Measurements from ENCODE around the gene NCKAP5L.
"Not testable (repeated sequence)": the region's sequence is repeated elsewhere in the genome, so short reads cannot be mapped to it uniquely, and the experiment has no call there.

NCKAP5L gene

GRCh38 chr12:49866859-49867569, 38.8 kb upstream of the NCKAP5L start:
- intact Hi-C loops (cut with DNase I): loop anchor here (5.0 to 10.0 kb wide), 2 partner anchors 100 to 198 kb away; no protein-coding TSS in a partner anchor
- peak; percentile 61 to 90 (median 80) for DNase-seq

GRCh38 chr12:49865782-49866135, 37.5 kb upstream of the NCKAP5L start:
- peak in 1 of 42 donors; percentile 33 for DNase-seq
- intact Hi-C loops (cut with DNase I): loop anchor here (5.0 to 10.0 kb wide), 2 partner anchors 102 to 199 kb away; no protein-coding TSS in a partner anchor

GRCh38 chr12:49865109-49865781, 37.0 kb upstream of the NCKAP5L start:
- peak in 1 of 42 donors; percentile 28 for DNase-seq
- intact Hi-C loops (cut with DNase I): loop anchor here (5.0 to 10.0 kb wide), 2 partner anchors 102 to 200 kb away; no protein-coding TSS in a partner anchor

- intact Hi-C loops (cut with DNase I): loop anchor here (5.0 to 10.0 kb wide), 2 partner anchors 103 to 200 kb away; no protein-coding TSS in a partner anchor
Measured at GRCh38 chr12:49864798-49865090, 36.5 kb upstream of the NCKAP5L start.

GRCh38 chr12:49863946-49864797, 36.0 kb upstream of the NCKAP5L start:
- intact Hi-C loops (cut with DNase I): loop anchor here (10.0 kb wide), 1 partner anchor 201 kb away; no protein-coding TSS in a partner anchor
- DNase-seq: peak in 5 of 42 donors; percentile 34 to 60 (median 47)

More at GRCh38 chr12:49864798-49865090, 36.5 kb upstream of the NCKAP5L start:
- DNase-seq: no peak

- intact Hi-C loops (cut with DNase I): loop anchor here (10.0 kb wide), 1 partner anchor 204 kb away; no protein-coding TSS in a partner anchor
- DNase-seq: not testable (repeated sequence)
Measured at GRCh38 chr12:49860921-49861320, 32.7 kb upstream of the NCKAP5L start.

- DNase-seq; intact Hi-C loops (cut with DNase I): not testable (repeated sequence)
Measured at GRCh38 chr12:49855890-49856289, 27.7 kb upstream of the NCKAP5L start.

- DNase-seq: no peak
- intact Hi-C loops (cut with DNase I): no loop called here
Measured at GRCh38 chr12:49854976-49855375, 26.8 kb upstream of the NCKAP5L start.

- intact Hi-C loops (cut with DNase I): no loop called here
- DNase-seq: no peak
Measured at GRCh38 chr12:49853671-49854070, 25.5 kb upstream of the NCKAP5L start.

GRCh38 chr12:49847161-49847560, 18.9 kb upstream of the NCKAP5L start:
- intact Hi-C loops (cut with DNase I): no loop called here
- DNase-seq: no peak

- no peak for DNase-seq
- intact Hi-C loops (cut with DNase I): no loop called here
Measured at GRCh38 chr12:49846032-49846431, 17.8 kb upstream of the NCKAP5L start.

- intact Hi-C loops (cut with DNase I): no loop called here
- DNase-seq: no peak
Measured at GRCh38 chr12:49843876-49844437, 15.7 kb upstream of the NCKAP5L start.

GRCh38 chr12:49843411-49843810, 15.2 kb upstream of the NCKAP5L start:
- intact Hi-C loops (cut with DNase I): no loop called here
- no peak for DNase-seq

- DNase-seq: peak; percentile 83 to 96 (median 93)
- intact Hi-C loops (cut with DNase I): no loop called here
Measured at GRCh38 chr12:49842519-49843352, 14.5 kb upstream of the NCKAP5L start, which contains the start of gene BCDIN3D. BCDIN3D (minus strand) TSS chr12:49843106; CDS start chr12:49843087, 19 bp downstream.

- peak in 28 of 42 donors; percentile 9 to 77 (median 44) for DNase-seq
Measured at GRCh38 chr12:49838973-49839633, 10.9 kb upstream of the NCKAP5L start.

GRCh38 chr12:49832836-49833421, 4.7 kb upstream of the NCKAP5L start:
- intact Hi-C loops (cut with DNase I): no loop called here
- no peak for DNase-seq

More at GRCh38 chr12:49838973-49839633, 10.9 kb upstream of the NCKAP5L start:
- intact Hi-C loops (cut with DNase I): loop anchor here (1.0 kb wide), 1 partner anchor 63 kb away; no protein-coding TSS in a partner anchor

GRCh38 chr12:49831717-49832116, 3.5 kb upstream of the NCKAP5L start:
- intact Hi-C loops (cut with DNase I): no loop called here
- no peak for DNase-seq

Data from head of caudate nucleus (tissue), 42 donors.